Upper lobe of right lung (tissue), 1 donor: ENCODE data around the gene HIC1. TPM values are rescaled to one million over a fixed set of nuclear protein-coding genes. Genes with fewer than 3 reads are reported as not detected.

ENCODE experiments used
- ATAC-seq: fragments of 200-7000 bp; cut with Tn5 transposase; one replicate; pipeline ENCODE4 v1.9.1; 2020; ENCODE audit warnings: mild to moderate bottlenecking, moderate library complexity
- DNase-seq: peaks from one replicate; pipeline ENCODE4 v3.0.0-alpha.2; 2020
- H3K27ac ChIP-seq: fragments of 200-600 bp; one replicate; pipeline ENCODE4 v1.8.0; 2022
- H3K27me3 ChIP-seq: fragments of 200-600 bp; one replicate; pipeline ENCODE4 v1.8.0; 2022; ENCODE audit warnings: mild to moderate bottlenecking
- H3K36me3 ChIP-seq: fragments of 200-600 bp; one replicate; pipeline ENCODE4 v1.8.0; 2022
- H3K4me1 ChIP-seq: fragments of 200-600 bp; one replicate; pipeline ENCODE4 v1.8.0; 2022
- H3K4me3 ChIP-seq: fragments of 200-600 bp; one replicate; pipeline ENCODE4 v1.8.0; 2022; ENCODE audit warnings: mild to moderate bottlenecking
- H3K9me3 ChIP-seq: fragments of 200-600 bp; one replicate; pipeline ENCODE4 v1.8.0; 2022
- CTCF ChIP-seq: fragments of 200-600 bp; IDR thresholded peaks from one replicate; pipeline ENCODE4 v1.8.0; 2022; ENCODE audit warnings: antibody characterized with exemption
- intact Hi-C: fragments of 100-400 bp; cut with DNase I; formaldehyde crosslinking; loops from one replicate; pipeline ENCODE4 v1.11.0; 2022
- total RNA-seq: library from RNA; stranded (reverse); fragmentation: NEBNext Ultra II Directional; extraction: Animal tissue kit (Norgen Biotek cat#: 25700); gene quantifications from one replicate; pipeline ENCODE4 v1.2.1, GENCODE V29; 2021
- donor health status: DM: no; HTN: yes; CAD: no; lungs with severe emphysema.

HIC1 gene
- total RNA-seq, 1 donor from 2014 or later, result 20.8 TPM

- intact Hi-C loops, result no loop called here
- H3K27ac ChIP-seq, result no peak overlapping the region
- H3K36me3 ChIP-seq, result peaks cover 37% of the 10 kb centered on the region
- no peak for TF ChIP-seq CTCF
- H3K27me3 ChIP-seq, result no peaks in the 10 kb centered on the region
- H3K4me3 ChIP-seq, result no peak overlapping the region
- peaks cover 10% of the 10 kb centered on the region for H3K4me1 ChIP-seq
- no peak for ATAC-seq
- H3K9me3 ChIP-seq, result no peaks in the 10 kb centered on the region
- no peak for DNase-seq
These were observed 20.7 kb upstream of the HIC1 start for GRCh38 chr17:2034157-2034556.

DNA sequence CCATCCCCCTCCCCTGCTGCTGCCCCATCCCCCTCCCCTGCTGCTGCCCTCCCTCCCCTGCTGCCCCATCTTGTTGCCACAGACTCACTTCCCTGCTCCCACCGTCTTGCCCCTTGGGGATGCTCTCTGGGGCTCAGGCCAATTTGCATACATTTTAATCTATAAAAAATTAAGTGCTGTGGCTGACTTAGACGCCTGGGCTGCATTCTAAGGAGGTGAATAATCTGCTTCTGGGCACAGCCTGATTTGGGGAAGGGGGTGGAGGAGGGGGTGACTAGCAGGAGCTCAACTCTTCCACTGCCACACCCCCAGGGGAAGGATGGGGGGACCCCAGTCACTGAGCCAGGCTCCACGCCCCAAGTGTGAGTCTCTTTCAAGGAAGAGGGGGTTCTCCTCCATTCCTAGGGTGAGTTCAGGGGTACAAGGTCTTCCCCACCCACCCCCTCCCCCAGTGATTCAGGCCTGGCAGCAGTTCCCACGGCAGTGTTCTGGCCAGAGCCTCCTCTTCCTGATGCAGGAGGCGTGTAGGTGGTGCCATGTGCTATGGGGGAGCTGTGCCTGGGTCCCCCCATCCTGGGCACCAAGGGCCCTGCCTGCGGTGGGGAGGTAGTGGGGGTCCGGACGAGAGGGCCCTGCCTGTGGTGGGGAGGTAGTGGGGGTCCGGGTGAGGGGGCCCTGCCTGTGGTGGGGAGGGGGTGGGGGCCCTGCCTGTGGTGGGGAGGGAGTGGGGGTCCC is 19.9 kb upstream of the HIC1 start:
- ATAC-seq, result no peak
- H3K36me3 ChIP-seq, result peaks cover 37% of the 10 kb centered on the region
- no peaks in the 10 kb centered on the region for H3K9me3 ChIP-seq
- peaks cover 10% of the 10 kb centered on the region for H3K4me1 ChIP-seq
- no peak for TF ChIP-seq CTCF
- no peak overlapping the region for H3K4me3 ChIP-seq
- H3K27ac ChIP-seq, result no peak overlapping the region
- H3K27me3 ChIP-seq, result no peaks in the 10 kb centered on the region
- no peak for DNase-seq
- intact Hi-C loops, result no loop called here

DNA sequence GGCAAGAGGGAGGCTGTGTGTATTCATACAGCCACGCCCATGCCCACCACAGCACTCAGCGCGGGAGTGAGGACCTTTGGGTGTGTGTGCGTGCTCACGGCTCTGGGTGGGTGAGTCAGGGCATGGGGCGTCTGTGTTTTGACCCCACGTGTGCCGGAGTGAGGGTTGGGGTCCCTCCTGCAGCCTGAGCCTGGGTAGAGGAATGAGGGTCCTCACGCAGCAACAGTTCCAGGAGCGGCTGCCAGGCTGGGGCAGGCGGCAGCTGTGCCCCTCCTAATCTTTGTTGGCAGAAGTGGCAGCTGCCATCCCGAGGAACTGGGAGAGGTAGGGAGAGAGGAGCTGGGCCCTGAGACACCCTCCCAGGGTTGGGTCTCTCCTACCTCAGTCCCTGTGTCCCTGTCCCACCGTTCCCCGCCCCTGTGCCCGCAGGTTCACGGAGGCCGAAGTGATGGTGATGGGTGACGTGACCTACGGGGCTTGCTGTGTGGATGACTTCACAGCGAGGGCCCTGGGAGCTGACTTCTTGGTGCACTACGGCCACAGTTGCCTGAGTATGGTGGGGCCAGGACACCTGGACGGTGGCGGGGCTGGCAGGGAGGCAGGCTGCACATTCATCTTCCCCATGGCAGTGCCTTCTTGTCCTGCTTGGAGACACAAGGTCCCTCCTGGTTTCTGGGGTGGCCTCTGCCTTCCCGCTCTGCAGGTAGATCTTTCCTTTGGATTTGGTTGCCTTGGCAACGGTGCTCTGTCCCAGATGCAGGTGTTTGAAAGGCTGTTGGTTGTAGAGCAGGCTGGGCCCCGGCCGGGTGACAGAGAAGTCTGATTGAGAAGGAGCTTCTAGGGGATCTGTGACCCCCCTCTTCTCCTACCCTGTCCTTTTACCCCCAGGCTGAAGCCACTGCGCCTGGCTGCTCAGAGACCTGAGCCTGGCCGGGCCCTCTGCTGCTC is 19.1 kb upstream of the HIC1 start:
- intact Hi-C loops, result no loop called here
- ATAC-seq, result no peak
- H3K4me1 ChIP-seq, result peaks cover 8% of the 10 kb centered on the region
- no peak for DNase-seq
- H3K27me3 ChIP-seq, result no peaks in the 10 kb centered on the region
- no peak overlapping the region for H3K4me3 ChIP-seq
- no peak for TF ChIP-seq CTCF
- H3K27ac ChIP-seq, result no peak overlapping the region
- no peaks in the 10 kb centered on the region for H3K9me3 ChIP-seq
- H3K36me3 ChIP-seq, result peaks cover 45% of the 10 kb centered on the region

DNA sequence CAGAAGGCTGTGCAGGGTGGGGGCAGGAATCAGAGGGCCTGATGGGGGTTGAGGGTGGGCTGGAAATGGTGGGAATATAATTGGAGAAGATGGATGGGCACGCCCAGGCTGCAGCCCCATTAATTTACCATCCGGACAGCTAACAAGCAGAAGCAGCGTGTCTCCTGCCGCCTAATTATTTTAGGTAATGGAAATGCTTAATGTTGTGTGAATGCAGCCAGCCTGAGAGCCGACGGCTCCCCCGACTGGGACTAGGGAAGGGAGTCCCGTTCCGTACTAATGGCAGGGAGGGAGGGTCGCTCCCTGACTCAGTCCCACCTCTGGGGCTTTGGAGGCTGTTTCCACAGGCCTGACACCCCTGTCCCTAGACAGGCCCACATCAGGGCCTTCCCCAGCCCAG is 17.7 kb upstream of the HIC1 start:
- TF ChIP-seq CTCF, result no peak
- DNase-seq (no peak), ATAC-seq (no peak)
- H3K27ac ChIP-seq, result no peak overlapping the region
- H3K4me1 ChIP-seq, result peaks cover 3% of the 10 kb centered on the region
- peaks cover 46% of the 10 kb centered on the region for H3K36me3 ChIP-seq
- H3K9me3 ChIP-seq, result no peaks in the 10 kb centered on the region
- intact Hi-C loops, result no loop called here
- H3K27me3 ChIP-seq, result no peaks in the 10 kb centered on the region
- no peak overlapping the region for H3K4me3 ChIP-seq

GRCh38 chr17:2040219-2040827 is 14.6 kb upstream of the HIC1 start:
- Histone ChIP-seq H3K4me3 (no peak overlapping the region), H3K9me3 (no peaks in the 10 kb centered on the region), H3K4me1 (peaks cover 13% of the 10 kb centered on the region), H3K27me3 (no peaks in the 10 kb centered on the region), H3K36me3 (peaks cover 58% of the 10 kb centered on the region), H3K27ac (no peak overlapping the region)
- no peak for TF ChIP-seq CTCF
- DNase-seq (no peak), ATAC-seq (no peak)
- intact Hi-C loops, result no loop called here
